Activated naive CD8-positive, alpha-beta T cell treated with anti-CD3 and anti-CD28 coated beads, Interleukin-2, amount 50 U/mL, for 24 hours (primary cell): ENCODE measurements around the gene ARL4D.
"Not testable (repeated sequence)": the region's sequence is repeated elsewhere in the genome, so short reads cannot be mapped to it uniquely, and the experiment has no call there.

Experiments
- ATAC-seq: fragments of 150-1000 bp; cut with Tn5 transposase; one replicate; pipeline ENCODE4 v1.10.0; 2021
- DNase-seq: peaks from one replicate; pipeline ENCODE4 v3.0.0; 2021
- H3K27ac Mint-ChIP-seq: one replicate; pipeline ENCODE4 v1.8.0; 2021; ENCODE audit warnings: mild to moderate bottlenecking, mixed read lengths
- H3K27me3 Mint-ChIP-seq: one replicate; pipeline ENCODE4 v1.8.0; 2021; ENCODE audit warnings: mixed read lengths
- H3K36me3 Mint-ChIP-seq: one replicate; pipeline ENCODE4 v1.8.0; 2021; ENCODE audit warnings: low read depth, mixed read lengths
- H3K4me1 Mint-ChIP-seq: one replicate; pipeline ENCODE4 v1.8.0; 2021; ENCODE audit warnings: mixed read lengths
- H3K4me3 Mint-ChIP-seq: one replicate; pipeline ENCODE4 v1.8.0; 2021; ENCODE audit warnings: mild to moderate bottlenecking, moderate library complexity, mixed read lengths
- H3K9me3 Mint-ChIP-seq: one replicate; pipeline ENCODE4 v1.8.0; 2021; ENCODE audit warnings: mixed read lengths

Gene ARL4D

GRCh38 chr17:43418441-43419374 is 19.9 kb downstream of the ARL4D start:
- ATAC-seq (peak; percentile 66), DNase-seq (no peak)
- peaks cover 10% of the 10 kb centered on the region for H3K27me3 Mint-ChIP-seq

GRCh38 chr17:43419375-43419882 is 20.6 kb downstream of the ARL4D start:
- H3K4me3 Mint-ChIP-seq, H3K9me3 Mint-ChIP-seq, H3K36me3 Mint-ChIP-seq, DNase-seq, H3K4me1 Mint-ChIP-seq, ATAC-seq, H3K27ac Mint-ChIP-seq: not testable (repeated sequence)
- H3K27me3 Mint-ChIP-seq: peaks cover 11% of the 10 kb centered on the region

More at GRCh38 chr17:43418441-43419374, 19.9 kb downstream of the ARL4D start:
- no peaks in the 10 kb centered on the region for H3K36me3 Mint-ChIP-seq
- no peaks in the 10 kb centered on the region for H3K9me3 Mint-ChIP-seq
- no peak overlapping the region for H3K4me3 Mint-ChIP-seq
- H3K4me1 Mint-ChIP-seq: no peaks in the 10 kb centered on the region
- H3K27ac Mint-ChIP-seq: no peak overlapping the region

GRCh38 chr17:43423777-43424455 is 25.1 kb downstream of the ARL4D start:
- no peaks in the 10 kb centered on the region for H3K9me3 Mint-ChIP-seq
- H3K36me3 Mint-ChIP-seq: no peaks in the 10 kb centered on the region
- no peak overlapping the region for H3K4me3 Mint-ChIP-seq
- DNase-seq (no peak), ATAC-seq (no peak)
- no peak overlapping the region for H3K27ac Mint-ChIP-seq
- peaks cover 11% of the 10 kb centered on the region for H3K27me3 Mint-ChIP-seq
- no peaks in the 10 kb centered on the region for H3K4me1 Mint-ChIP-seq

GRCh38 chr17:43427362-43428043 is 28.7 kb downstream of the ARL4D start:
- ATAC-seq: no peak
- Mint-ChIP-seq H3K4me1 (no peaks in the 10 kb centered on the region), H3K9me3 (no peaks in the 10 kb centered on the region), H3K4me3 (no peak overlapping the region), H3K27me3 (peaks cover 16% of the 10 kb centered on the region), H3K27ac (no peak overlapping the region), H3K36me3 (no peaks in the 10 kb centered on the region)
- no peak for DNase-seq

GRCh38 chr17:43428524-43428923 is 29.7 kb downstream of the ARL4D start:
- H3K4me1 Mint-ChIP-seq: no peaks in the 10 kb centered on the region
- H3K9me3 Mint-ChIP-seq: no peaks in the 10 kb centered on the region
- no peak overlapping the region for H3K4me3 Mint-ChIP-seq
- no peak overlapping the region for H3K27ac Mint-ChIP-seq
- H3K27me3 Mint-ChIP-seq: peaks cover 22% of the 10 kb centered on the region
- ATAC-seq (no peak), DNase-seq (no peak)
- H3K36me3 Mint-ChIP-seq: no peaks in the 10 kb centered on the region

- no peak overlapping the region for H3K4me3 Mint-ChIP-seq
- no peaks in the 10 kb centered on the region for H3K9me3 Mint-ChIP-seq
- no peak for DNase-seq
- no peak overlapping the region for H3K27ac Mint-ChIP-seq
- H3K36me3 Mint-ChIP-seq: no peaks in the 10 kb centered on the region
- no peaks in the 10 kb centered on the region for H3K4me1 Mint-ChIP-seq
- H3K27me3 Mint-ChIP-seq: peaks cover 16% of the 10 kb centered on the region
- ATAC-seq: no peak
These were observed 32.3 kb downstream of the ARL4D start for GRCh38 chr17:43430936-43431713.

GRCh38 chr17:43431714-43432523 is 33.1 kb downstream of the ARL4D start:
- no peak overlapping the region for H3K4me3 Mint-ChIP-seq
- ATAC-seq (no peak), DNase-seq (no peak)
- peaks cover 16% of the 10 kb centered on the region for H3K27me3 Mint-ChIP-seq
- no peaks in the 10 kb centered on the region for H3K4me1 Mint-ChIP-seq
- H3K36me3 Mint-ChIP-seq: no peaks in the 10 kb centered on the region
- no peaks in the 10 kb centered on the region for H3K9me3 Mint-ChIP-seq
- H3K27ac Mint-ChIP-seq: no peak overlapping the region

- Mint-ChIP-seq H3K4me1 (no peaks in the 10 kb centered on the region), H3K4me3 (no peak overlapping the region), H3K36me3 (no peaks in the 10 kb centered on the region), H3K27me3 (peaks cover 19% of the 10 kb centered on the region), H3K9me3 (no peaks in the 10 kb centered on the region), H3K27ac (no peak overlapping the region)
- DNase-seq (no peak), ATAC-seq (no peak)
These were observed 36.1 kb downstream of the ARL4D start for GRCh38 chr17:43434902-43435319.

GRCh38 chr17:43437756-43438155 is 39.0 kb downstream of the ARL4D start:
- no peak overlapping the region for H3K4me3 Mint-ChIP-seq
- no peaks in the 10 kb centered on the region for H3K36me3 Mint-ChIP-seq
- H3K9me3 Mint-ChIP-seq: no peaks in the 10 kb centered on the region
- ATAC-seq (no peak), DNase-seq (no peak)
- H3K27ac Mint-ChIP-seq: no peak overlapping the region
- no peaks in the 10 kb centered on the region for H3K4me1 Mint-ChIP-seq
- peaks cover 12% of the 10 kb centered on the region for H3K27me3 Mint-ChIP-seq

GRCh38 chr17:43438626-43439025 is 39.8 kb downstream of the ARL4D start:
- DNase-seq (no peak), ATAC-seq (no peak)
- H3K4me3 Mint-ChIP-seq: no peak overlapping the region
- peaks cover 4% of the 10 kb centered on the region for H3K27me3 Mint-ChIP-seq
- no peaks in the 10 kb centered on the region for H3K9me3 Mint-ChIP-seq
- H3K4me1 Mint-ChIP-seq: no peaks in the 10 kb centered on the region
- H3K36me3 Mint-ChIP-seq: no peaks in the 10 kb centered on the region
- H3K27ac Mint-ChIP-seq: no peak overlapping the region

- Mint-ChIP-seq H3K36me3 (no peaks in the 10 kb centered on the region), H3K4me3 (no peak overlapping the region), H3K27me3 (peaks cover 3% of the 10 kb centered on the region), H3K4me1 (no peaks in the 10 kb centered on the region), H3K9me3 (no peaks in the 10 kb centered on the region), H3K27ac (no peak overlapping the region)
- no peak for DNase-seq
- ATAC-seq: no peak
These were observed 40.2 kb downstream of the ARL4D start for GRCh38 chr17:43439041-43439440.

- Mint-ChIP-seq H3K4me1 (no peaks in the 10 kb centered on the region), H3K27me3 (peaks cover 11% of the 10 kb centered on the region), H3K36me3 (no peaks in the 10 kb centered on the region), H3K4me3 (no peak overlapping the region), H3K27ac (no peak overlapping the region), H3K9me3 (no peaks in the 10 kb centered on the region)
- DNase-seq: no peak
- no peak for ATAC-seq
These were observed 43.9 kb downstream of the ARL4D start for GRCh38 chr17:43442711-43443110.

GRCh38 chr17:43443381-43443780 is 44.6 kb downstream of the ARL4D start:
- DNase-seq (no peak), ATAC-seq (no peak)
- Mint-ChIP-seq H3K4me3 (no peak overlapping the region), H3K36me3 (no peaks in the 10 kb centered on the region), H3K27me3 (peaks cover 11% of the 10 kb centered on the region), H3K27ac (no peak overlapping the region), H3K9me3 (no peaks in the 10 kb centered on the region), H3K4me1 (no peaks in the 10 kb centered on the region)
